Stimulated activated CD4-positive, alpha-beta T cell treated with anti-CD3 and anti-CD28 coated beads, Interleukin-2, amount 100 ng/mL, for 48 hours (primary cell): Measurements from ENCODE around the gene LPAR6.

Experiments
- DNase-seq, 2 donors: peaks; one replicate each; pipeline ENCODE4 v3.0.0-alpha.2; 2020

The LPAR6 gene

GRCh38 chr13:48414501-48414900 lies 1.6 kb upstream of the LPAR6 start:
- no peak for DNase-seq

- DNase-seq = no peak
Observed at GRCh38 chr13:48411841-48412531, 927 bp downstream of the LPAR6 start.

GRCh38 chr13:48411147-48411794 lies 1.6 kb downstream of the LPAR6 start:
- no peak for DNase-seq

DNA sequence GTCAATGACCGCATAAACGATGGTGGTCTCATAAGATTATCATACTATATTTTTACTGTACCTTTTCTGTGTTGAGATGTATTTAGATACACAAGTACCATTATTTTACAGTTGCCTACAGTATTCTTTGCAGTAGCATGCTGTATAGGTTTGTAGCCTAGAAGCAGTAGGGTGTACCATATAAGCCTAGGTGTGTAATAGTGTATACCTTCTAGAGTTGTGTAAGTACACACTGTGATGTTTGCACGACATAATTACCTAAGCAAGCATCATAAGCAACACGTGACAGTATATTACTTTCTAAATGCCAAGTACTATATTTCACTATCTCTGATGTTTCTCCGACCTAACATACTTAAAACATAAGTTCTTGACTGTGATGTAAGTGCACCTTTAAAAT lies 2.7 kb downstream of the LPAR6 start:
- no peak for DNase-seq

DNA sequence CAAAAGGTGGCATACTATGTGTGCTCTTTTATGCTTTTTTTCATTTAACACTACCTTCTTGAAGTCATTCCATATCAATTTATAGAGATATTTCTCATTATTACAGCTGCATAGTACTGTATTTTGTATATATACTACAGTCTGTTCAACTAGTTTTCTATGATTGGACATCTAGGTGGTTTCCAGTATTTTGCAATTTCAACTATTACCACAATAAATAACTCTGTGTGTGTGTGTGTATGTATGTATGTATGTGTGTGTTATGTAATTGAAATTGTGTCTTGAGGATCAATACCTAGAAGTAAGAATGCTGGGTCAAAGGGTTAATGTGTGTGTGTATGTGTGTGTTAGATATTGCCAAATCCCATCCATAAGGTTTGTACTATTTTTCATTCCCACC lies 7.0 kb downstream of the LPAR6 start:
- DNase-seq = no peak

DNA sequence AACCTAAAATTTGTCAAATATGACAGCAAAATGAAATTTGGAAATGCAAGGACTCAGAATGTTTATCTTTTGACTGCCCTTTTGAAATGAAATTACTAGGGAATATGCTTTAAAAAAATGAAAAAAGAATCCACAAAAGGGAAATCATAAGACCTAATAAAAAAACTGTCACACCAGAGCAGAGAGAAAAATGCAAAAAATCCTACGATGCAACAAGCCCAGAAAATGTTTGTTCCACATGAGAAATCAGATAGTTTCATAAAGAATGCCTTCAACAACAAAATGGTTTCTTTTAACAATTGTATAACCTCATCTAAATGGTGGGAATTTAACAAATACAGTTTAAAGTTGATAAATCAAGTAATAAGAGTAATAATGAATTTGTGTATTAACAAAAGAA lies 8.0 kb downstream of the LPAR6 start:
- DNase-seq = no peak

GRCh38 chr13:48403913-48404312 lies 9.0 kb downstream of the LPAR6 start:
- DNase-seq = no peak

DNA sequence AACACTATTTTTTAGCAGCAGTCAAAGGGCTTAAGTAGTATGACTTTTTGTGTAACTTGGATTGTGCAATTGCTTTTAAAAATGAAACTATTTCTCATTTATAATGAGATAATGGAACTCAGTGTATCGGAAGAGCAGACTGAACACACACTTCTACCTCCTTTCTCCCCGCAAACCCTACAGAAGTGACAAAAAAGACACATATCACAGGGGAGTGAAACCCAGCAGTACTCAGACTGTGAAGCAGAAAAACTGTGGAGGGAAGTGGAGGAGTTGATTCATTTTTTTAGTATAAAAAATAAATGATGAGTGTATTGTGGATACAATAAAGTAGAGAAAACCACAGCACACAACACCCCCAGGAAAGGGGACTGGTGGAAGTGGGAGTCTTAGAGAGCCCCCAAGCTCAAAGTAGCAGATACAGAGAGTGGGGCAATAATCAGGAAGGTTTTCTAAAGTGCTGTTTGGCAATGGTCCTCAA lies 9.7 kb downstream of the LPAR6 start:
- DNase-seq = peak; percentile 5 to 16

DNA sequence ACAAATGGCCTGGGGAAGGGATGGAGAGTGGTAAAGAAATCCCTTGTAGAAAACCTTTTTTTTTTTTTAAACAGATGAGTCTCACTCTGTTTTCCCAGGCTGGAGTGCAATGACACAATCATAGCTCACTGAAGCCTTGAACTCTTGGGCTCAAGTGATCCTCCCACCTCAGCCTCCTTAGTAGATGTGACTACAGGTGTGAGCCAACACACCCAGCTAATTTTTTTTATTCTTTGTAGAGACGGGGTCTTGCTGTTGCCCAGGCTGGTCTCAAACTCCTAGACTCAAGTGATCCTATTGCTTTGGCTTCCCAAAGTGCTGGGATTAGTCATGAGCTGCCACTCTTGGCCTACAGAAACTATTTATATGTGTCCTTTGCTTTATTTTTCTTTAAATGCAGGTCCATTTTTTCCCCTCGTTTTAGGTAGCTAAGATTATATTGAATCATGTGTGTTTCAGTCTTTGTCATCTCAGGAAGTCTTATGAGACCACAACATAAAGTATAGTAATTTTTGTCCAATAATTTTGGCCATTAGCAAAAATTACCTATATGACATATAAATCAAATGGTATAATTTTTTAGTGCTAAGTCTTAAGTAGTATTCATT lies 10.5 kb downstream of the LPAR6 start:
- DNase-seq = peak in 1 of 2 donors; percentile 3

GRCh38 chr13:48401480-48401879 lies 11.4 kb downstream of the LPAR6 start:
- no peak for DNase-seq

- DNase-seq = no peak
Observed at GRCh38 chr13:48400850-48401291, 12.0 kb downstream of the LPAR6 start.

DNA sequence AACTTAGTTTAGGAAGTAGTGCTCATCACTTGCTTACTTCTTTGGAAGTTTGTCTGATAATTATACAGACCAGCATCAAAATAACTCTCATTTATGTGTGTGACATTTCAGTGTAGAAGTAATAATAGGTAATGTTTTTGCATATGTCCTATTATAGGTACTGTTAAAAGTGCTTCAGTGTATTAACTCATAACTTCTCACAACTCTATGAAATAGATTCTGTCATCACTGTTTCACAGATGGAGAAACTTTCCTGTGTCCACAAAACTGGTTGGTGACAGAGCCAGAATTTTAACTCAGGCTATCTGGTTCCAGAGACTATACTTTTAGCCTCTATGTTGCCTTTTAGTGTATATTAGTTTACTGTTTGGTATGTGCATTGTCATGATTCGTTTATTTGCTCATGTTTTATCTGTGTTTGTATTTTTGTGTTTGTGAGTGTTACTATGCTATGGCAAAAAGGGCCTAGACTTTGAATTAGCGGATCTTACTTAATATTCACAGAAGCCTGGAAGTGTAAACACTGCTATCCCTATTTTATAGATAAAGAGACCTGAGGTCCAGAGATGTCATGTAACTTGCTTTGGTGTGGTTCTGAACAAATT lies 12.7 kb downstream of the LPAR6 start:
- no peak for DNase-seq

- no peak for DNase-seq
Observed at GRCh38 chr13:48398450-48399095, 14.3 kb downstream of the LPAR6 start.

- DNase-seq = no peak
Observed at GRCh38 chr13:48397744-48398143, 15.2 kb downstream of the LPAR6 start.

- DNase-seq = no peak
Observed at GRCh38 chr13:48393698-48394085, 19.2 kb downstream of the LPAR6 start.

DNA sequence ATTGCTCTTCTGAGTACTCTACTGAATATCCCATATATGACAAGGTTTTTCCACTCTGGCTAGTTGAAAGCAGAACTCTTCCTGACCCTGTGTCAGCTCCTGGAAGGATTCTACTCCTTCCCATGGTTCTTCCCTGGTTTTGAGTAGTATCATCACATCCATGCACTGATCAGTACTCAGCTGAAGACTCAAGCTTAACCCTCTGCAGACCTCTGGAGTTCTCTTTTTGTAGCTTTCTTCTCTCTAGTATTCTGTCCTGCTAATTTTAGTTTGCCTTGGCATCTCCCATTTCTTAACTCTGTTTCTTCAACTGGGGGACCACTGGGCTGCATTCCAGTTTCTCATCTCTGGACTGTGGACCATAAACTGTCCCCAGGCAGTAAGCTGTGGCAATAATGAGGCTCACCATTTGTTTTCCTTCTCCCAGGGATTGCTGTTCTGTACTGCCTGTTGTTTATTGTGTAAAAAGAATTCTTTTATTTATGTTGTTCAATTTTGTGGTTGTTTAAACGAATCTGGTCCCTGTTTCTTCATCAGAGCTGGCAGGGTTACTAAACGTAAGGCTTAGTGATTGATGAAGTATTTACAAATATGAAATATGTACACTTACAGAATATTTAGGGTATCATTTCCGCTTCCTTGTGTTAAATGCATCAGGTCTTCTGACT lies 19.7 kb downstream of the LPAR6 start:
- no peak for DNase-seq

- DNase-seq = no peak
Observed at GRCh38 chr13:48391257-48391656, 21.7 kb downstream of the LPAR6 start.

- DNase-seq = no peak
Observed at GRCh38 chr13:48386816-48387215, 26.1 kb downstream of the LPAR6 start.

DNA sequence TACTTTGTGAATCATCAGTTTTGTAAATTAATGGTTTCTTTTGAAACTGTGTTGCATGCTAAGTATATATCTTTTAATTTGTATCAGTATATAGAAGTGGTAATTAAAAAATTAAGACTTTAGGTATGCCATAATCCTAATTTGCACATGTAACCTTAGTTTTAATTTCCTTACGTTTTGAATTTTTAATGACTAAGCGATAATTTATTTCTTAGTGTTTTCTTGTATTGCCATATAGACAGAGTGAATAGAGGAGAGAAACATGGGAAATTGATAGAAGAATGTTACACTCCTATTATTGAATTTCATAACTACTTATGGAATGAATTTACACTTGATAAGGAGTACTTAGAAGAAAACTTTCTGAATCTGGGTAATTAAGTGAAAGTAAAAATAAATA lies 29.5 kb downstream of the LPAR6 start:
- no peak for DNase-seq

DNA sequence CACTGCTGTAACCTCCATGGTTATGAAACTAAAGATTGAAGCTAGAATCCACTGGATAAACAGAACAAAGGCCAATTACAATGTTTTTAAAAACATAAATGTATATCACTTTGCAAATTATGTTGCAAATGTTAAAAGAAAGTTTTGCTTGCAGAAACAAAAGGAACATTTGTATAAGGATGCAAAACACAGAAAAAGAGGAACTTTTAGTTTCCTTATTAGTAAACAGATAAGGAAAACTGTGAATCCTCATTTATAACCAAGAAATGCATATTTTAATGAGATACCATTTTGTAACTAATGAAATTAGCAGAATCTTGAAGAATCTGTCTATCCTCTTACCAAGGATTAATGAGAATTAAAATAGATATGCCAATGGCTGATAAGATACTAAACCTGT lies 32.3 kb downstream of the LPAR6 start:
- no peak for DNase-seq

DNA sequence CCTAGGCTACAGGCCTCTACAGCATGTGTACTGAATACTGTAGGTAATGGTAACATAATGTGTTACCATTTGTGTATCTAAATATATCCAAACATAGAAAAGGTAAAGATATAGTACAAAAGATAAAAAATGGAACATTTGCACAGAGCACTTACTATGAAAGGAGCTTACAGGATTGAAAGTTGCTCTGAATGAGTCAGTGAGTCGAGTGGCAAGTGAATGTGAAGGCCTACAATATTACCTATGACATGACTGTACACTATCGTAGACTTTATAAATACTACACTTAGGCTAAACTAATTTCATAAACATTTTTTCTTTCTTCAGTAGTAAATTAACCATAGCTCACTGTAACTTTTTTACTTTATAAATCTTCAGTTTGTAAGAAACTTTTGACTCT lies 35.1 kb downstream of the LPAR6 start:
- DNase-seq = no peak

- DNase-seq = no peak
Observed at GRCh38 chr13:48370815-48371214, 42.1 kb downstream of the LPAR6 start.

DNA sequence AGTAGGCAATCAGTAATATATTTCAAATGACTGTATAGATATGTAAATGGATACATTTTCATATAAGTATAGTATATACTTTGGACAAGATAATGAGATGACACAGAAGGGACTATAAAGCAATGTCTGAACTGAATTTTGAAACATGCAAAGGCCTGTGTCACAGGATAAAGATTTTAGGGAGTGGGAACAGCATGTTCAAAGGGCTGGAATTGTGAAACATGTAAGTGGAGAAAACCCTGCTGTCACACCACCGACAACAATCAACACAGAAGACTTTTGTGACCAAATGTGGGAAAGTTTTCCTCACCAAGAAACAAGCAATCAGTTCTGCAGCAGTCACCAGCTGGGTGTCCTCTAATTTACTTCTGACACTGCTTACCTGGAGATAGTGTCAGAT lies 42.9 kb downstream of the LPAR6 start:
- no peak for DNase-seq
